Measurements from ENCODE around the gene RNF130.

GRCh38 chr5:180056153-180056552 lies 15.4 kb downstream of the RNF130 start:
- TF ChIP-seq CEBPZ (IDR thresholded peaks at IDR 0.05; ENCODE audit: borderline replicate concordance, low read depth, low read length) (no peak), POLR2AphosphoS5 (IDR thresholded peaks at IDR 0.05; ENCODE audit: control insufficient read depth, insufficient read depth, low read depth, low read length) (no peak), CREB3L1 (IDR thresholded peaks at IDR 0.05; ENCODE audit: borderline replicate concordance, low read depth) (no peak), CBX2 (IDR thresholded peaks at IDR 0.05; ENCODE audit: insufficient read depth, low read length, poor library complexity, severe bottlenecking) (no peak), ZNF212 (CRISPR knock-in tag; IDR thresholded peaks at IDR 0.05) (no peak), CTCF (IDR thresholded peaks at IDR 0.05 in 2 of 3, conservative IDR thresholded peaks at IDR 0.05 in 1 of 3; ENCODE audit: insufficient read depth in 2 of 3, low read depth in 1 of 3, low read length in 3 of 3) (no peak), SIX5 (IDR thresholded peaks at IDR 0.05; ENCODE audit: borderline replicate concordance in 1 of 2, insufficient read depth in 1 of 2, low read depth in 1 of 2, low read length in 2 of 2) (no peak), KLF16 (IDR thresholded peaks at IDR 0.05) (no peak)
